Measurements from ENCODE around the gene TST. TPM values are rescaled to one million over a fixed set of nuclear protein-coding genes. Genes with fewer than 3 reads are reported as not detected.

The TST gene
- polyA plus RNA-seq, 2 of the 4 experiments (the other 2 are of a cell fraction): 43.2 to 50.1 TPM

GRCh38 chr22:36968249-36968964 lies 50.8 kb downstream of the TST start:
- ATAC-seq (no peak), FAIRE-seq (no peak), DNase-seq (ENCODE audit: low read depth in 1 of 2, low spot score in 1 of 2) (no peak)
- Histone ChIP-seq H3K4me1 (no peaks in the 10 kb centered on the region), H3K9me3 (no peaks in the 10 kb centered on the region), H3K27ac (no peak overlapping the region), H3K4me2 (no peak overlapping the region), H3K4me3 (no peak overlapping the region)
- CTCF ChIA-PET: interaction anchor here (7.1 kb wide), 1 partner anchor 9 kb away, joined by 53 read pairs; no protein-coding TSS in a partner anchor
- POLR2A ChIA-PET: no interaction called here
- TF ChIP-seq EHMT2 (IDR thresholded peaks at IDR 0.05; ENCODE audit: low read depth): no peak
- 80% methylated on average over 5 of the region's 5 CpGs for WGBS (ENCODE audit: missing lambda C conversion rate)

DNA sequence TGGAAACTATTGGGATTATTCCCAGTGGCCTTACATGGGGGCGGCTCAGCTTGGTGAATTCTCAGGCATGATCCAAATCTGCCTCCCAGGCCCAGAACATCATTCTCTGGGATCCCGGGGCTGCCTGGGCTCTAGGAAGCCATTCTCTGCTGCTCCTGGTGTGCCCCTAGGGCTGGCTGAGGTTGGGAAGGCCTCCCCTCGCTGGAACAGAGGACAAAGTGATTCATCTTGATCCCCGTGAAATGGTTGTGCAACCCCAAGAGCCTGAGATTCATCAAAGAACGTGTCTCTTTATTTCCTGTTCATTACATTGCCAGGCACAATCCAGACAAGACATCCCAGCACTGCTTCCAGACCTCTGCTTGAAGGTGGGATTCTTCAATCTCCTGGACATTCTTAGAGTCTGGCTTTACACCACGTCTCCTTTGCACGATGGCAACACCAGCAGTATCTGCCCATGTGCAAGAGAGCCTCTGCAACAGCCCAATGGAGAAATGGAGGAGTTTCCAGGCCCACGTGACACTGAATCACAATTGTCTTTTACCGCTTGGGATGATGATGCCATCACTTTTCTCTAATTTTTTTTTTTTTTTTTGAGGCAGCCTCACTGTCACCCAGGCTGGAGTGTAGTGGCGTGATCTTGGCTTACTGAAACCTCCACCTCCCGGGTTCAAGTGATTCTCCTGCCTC lies 52.3 kb downstream of the TST start:
- WGBS (ENCODE audit: missing lambda C conversion rate): 57% methylated on average over 10 of the region's 11 CpGs
- FAIRE-seq (no peak), ATAC-seq (no peak), DNase-seq (ENCODE audit: low read depth in 1 of 2, low spot score in 1 of 2) (no peak)
- CTCF ChIA-PET: interaction anchor here (1.0 to 7.1 kb wide), 3 partner anchors 11 to 111 kb away, joined by 3 to 53 read pairs (median 3); no protein-coding TSS in a partner anchor
- no peak overlapping the region for H3K27ac ChIP-seq
- H3K4me2 ChIP-seq: no peak overlapping the region
- no peak overlapping the region for H3K4me3 ChIP-seq
- POLR2A ChIA-PET: no interaction called here
- TF ChIP-seq HOXA7 (CRISPR knock-in tag; IDR thresholded peaks at IDR 0.05): no peak
- TF ChIP-seq EP300 (IDR thresholded peaks at IDR 0.05): no peak
- no peak for TF ChIP-seq ZC3H11A (IDR thresholded peaks at IDR 0.05)
- no peak for TF ChIP-seq POLR2AphosphoS2 (conservative IDR thresholded peaks at IDR 0.05; ENCODE audit: low read length)
- TF ChIP-seq, protein P1, sequence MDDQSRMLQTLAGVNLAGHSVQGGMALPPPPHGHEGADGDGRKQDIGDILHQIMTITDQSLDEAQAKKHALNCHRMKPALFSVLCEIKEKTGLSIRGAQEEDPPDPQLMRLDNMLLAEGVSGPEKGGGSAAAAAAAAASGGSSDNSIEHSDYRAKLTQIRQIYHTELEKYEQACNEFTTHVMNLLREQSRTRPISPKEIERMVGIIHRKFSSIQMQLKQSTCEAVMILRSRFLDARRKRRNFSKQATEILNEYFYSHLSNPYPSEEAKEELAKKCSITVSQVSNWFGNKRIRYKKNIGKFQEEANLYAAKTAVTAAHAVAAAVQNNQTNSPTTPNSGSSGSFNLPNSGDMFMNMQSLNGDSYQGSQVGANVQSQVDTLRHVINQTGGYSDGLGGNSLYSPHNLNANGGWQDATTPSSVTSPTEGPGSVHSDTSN (IDR thresholded peaks at IDR 0.05): no peak
- no peak for TF ChIP-seq EHF (CRISPR knock-in tag; IDR thresholded peaks at IDR 0.05)
- no peak for TF ChIP-seq RARB (CRISPR knock-in tag; IDR thresholded peaks at IDR 0.05)
- no peak for TF ChIP-seq RNF2 (IDR thresholded peaks at IDR 0.05; ENCODE audit: borderline replicate concordance, low read depth)
- TF ChIP-seq, protein P2, sequence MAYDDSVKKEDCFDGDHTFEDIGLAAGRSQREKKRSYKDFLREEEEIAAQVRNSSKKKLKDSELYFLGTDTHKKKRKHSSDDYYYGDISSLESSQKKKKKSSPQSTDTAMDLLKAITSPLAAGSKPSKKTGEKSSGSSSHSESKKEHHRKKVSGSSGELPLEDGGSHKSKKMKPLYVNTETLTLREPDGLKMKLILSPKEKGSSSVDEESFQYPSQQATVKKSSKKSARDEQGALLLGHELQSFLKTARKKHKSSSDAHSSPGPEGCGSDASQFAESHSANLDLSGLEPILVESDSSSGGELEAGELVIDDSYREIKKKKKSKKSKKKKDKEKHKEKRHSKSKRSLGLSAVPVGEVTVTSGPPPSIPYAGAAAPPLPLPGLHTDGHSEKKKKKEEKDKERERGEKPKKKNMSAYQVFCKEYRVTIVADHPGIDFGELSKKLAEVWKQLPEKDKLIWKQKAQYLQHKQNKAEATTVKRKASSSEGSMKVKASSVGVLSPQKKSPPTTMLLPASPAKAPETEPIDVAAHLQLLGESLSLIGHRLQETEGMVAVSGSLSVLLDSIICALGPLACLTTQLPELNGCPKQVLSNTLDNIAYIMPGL (CRISPR knock-in tag; IDR thresholded peaks at IDR 0.05; ENCODE audit: borderline replicate concordance): no peak
- no peak for TF ChIP-seq SMC3 (IDR thresholded peaks at IDR 0.05)
- no peak for TF ChIP-seq ATOH8 (CRISPR knock-in tag; IDR thresholded peaks at IDR 0.05; ENCODE audit: low read depth)
- TF ChIP-seq NR3C1 (IDR thresholded peaks at IDR 0.05): no peak
- H3K4me1 ChIP-seq: no peaks in the 10 kb centered on the region
- H3K9me3 ChIP-seq: no peaks in the 10 kb centered on the region

DNA sequence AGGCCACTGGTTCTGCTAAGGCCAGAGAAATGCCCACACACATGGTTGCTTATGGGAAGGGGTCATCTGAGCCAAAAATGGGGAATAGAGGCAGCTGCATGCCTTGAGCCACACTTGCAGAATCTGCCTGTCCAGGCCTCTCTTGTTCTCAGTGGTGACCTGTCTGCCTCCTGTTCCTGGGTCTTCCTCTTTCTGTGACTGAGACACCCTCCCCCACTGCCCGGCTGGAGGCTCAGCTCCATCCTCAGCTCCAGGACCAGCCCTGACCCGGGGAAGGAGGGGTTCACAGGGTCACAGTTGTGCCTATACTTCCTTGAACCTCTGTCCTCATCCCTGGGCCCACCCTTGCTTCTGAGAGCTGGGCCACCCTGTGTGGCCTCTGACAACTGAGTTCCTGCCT lies 53.6 kb downstream of the TST start:
- H3K27ac ChIP-seq: no peak overlapping the region
- H3K9me3 ChIP-seq: no peaks in the 10 kb centered on the region
- POLR2A ChIA-PET: no interaction called here
- H3K4me3 ChIP-seq: no peak overlapping the region
- ATAC-seq: no peak
- H3K4me1 ChIP-seq: no peaks in the 10 kb centered on the region
- FAIRE-seq: no peak
- no peak overlapping the region for H3K4me2 ChIP-seq
- no peak for DNase-seq (ENCODE audit: low read depth in 1 of 2, low spot score in 1 of 2)
- WGBS (ENCODE audit: missing lambda C conversion rate): 56% methylated on average over 2 of the region's 2 CpGs
- CTCF ChIA-PET: interaction anchor here (1.0 to 7.1 kb wide), 2 partner anchors 12 to 45 kb away, joined by 3 to 53 read pairs; no protein-coding TSS in a partner anchor
- TF ChIP-seq, protein P3, sequence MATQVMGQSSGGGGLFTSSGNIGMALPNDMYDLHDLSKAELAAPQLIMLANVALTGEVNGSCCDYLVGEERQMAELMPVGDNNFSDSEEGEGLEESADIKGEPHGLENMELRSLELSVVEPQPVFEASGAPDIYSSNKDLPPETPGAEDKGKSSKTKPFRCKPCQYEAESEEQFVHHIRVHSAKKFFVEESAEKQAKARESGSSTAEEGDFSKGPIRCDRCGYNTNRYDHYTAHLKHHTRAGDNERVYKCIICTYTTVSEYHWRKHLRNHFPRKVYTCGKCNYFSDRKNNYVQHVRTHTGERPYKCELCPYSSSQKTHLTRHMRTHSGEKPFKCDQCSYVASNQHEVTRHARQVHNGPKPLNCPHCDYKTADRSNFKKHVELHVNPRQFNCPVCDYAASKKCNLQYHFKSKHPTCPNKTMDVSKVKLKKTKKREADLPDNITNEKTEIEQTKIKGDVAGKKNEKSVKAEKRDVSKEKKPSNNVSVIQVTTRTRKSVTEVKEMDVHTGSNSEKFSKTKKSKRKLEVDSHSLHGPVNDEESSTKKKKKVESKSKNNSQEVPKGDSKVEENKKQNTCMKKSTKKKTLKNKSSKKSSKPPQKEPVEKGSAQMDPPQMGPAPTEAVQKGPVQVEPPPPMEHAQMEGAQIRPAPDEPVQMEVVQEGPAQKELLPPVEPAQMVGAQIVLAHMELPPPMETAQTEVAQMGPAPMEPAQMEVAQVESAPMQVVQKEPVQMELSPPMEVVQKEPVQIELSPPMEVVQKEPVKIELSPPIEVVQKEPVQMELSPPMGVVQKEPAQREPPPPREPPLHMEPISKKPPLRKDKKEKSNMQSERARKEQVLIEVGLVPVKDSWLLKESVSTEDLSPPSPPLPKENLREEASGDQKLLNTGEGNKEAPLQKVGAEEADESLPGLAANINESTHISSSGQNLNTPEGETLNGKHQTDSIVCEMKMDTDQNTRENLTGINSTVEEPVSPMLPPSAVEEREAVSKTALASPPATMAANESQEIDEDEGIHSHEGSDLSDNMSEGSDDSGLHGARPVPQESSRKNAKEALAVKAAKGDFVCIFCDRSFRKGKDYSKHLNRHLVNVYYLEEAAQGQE (IDR thresholded peaks at IDR 0.05): no peak
- TF ChIP-seq RFX5 (IDR thresholded peaks at IDR 0.05): no peak
- TF ChIP-seq, protein P4, sequence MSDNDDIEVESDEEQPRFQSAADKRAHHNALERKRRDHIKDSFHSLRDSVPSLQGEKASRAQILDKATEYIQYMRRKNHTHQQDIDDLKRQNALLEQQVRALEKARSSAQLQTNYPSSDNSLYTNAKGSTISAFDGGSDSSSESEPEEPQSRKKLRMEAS (IDR thresholded peaks at IDR 0.05): no peak
- TF ChIP-seq ZFP36 (IDR thresholded peaks at IDR 0.05; ENCODE audit: borderline replicate concordance, partially characterized antibody): no peak
- TF ChIP-seq RNF2 (IDR thresholded peaks at IDR 0.05; ENCODE audit: borderline replicate concordance, low read depth): no peak
- TF ChIP-seq TP53 (CRISPR knock-in tag; IDR thresholded peaks at IDR 0.05): no peak
- no peak for TF ChIP-seq RAD21 (conservative IDR thresholded peaks at IDR 0.05 in 1 of 2, IDR thresholded peaks at IDR 0.05 in 1 of 2)
- TF ChIP-seq FOSB (CRISPR knock-in tag; IDR thresholded peaks at IDR 0.05): no peak
- no peak for TF ChIP-seq FOXS1 (CRISPR knock-in tag; IDR thresholded peaks at IDR 0.05)
- TF ChIP-seq ZC3H11A (IDR thresholded peaks at IDR 0.05): no peak
- TF ChIP-seq MAFK (IDR thresholded peaks at IDR 0.05; ENCODE audit: partially characterized antibody): no peak
- TF ChIP-seq BCL3 (IDR thresholded peaks at IDR 0.05): no peak
